GM18498 (cell line): Measurements from ENCODE around the gene MYL5.
"Not testable (repeated sequence)": the region's sequence is repeated elsewhere in the genome, so short reads cannot be mapped to it uniquely, and the experiment has no call there.

Source experiments
- ATAC-seq: cut with Tn5 transposase; IDR thresholded peaks from one replicate; pipeline ENCODE4 v1.9.1; 2021; ENCODE audit warnings: mild to moderate bottlenecking, moderate library complexity; ENCODE audit not compliant: unreplicated experiment

Gene MYL5

DNA sequence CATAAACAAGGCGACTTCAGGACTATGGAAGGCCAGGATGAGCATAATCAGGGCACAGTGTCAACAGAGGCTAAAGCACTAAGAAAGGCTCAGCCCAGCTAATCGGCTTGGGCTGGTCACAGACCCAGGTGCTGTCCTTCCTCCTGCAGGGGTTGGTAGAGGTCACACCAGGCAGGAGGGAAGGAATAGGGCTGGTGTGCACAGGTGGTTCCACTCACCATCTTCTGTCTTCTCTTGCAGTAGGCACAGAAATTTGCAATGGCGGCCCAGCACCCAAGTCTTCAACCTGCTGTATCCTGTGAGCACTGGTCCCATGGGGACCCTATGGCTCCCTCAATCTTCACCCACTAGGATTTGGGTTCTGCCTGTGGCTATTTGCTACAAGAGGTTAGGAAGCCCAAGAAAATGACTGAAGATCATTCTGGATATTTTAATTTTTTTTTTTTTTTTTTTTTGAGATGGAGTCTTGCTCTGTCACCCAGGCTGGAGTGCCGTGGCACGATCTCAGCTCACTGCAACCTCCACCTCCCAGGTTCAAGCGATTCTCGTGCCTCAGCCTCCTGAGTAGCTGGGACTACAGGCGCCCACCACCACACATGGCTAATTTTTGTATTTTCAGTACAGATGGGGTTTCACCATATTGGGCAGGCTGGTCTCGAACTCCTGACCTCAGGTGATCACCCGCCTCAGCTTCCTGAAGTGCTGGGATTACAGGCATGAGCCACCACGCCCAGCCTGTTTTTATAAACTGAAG lies 4.4 kb upstream of the MYL5 start:
- ATAC-seq, result not testable (repeated sequence)

GRCh38 chr4:671769-672168 lies 2.6 kb upstream of the MYL5 start:
- no peak for ATAC-seq

- no peak for ATAC-seq
These were observed 822 bp upstream of the MYL5 start for GRCh38 chr4:673349-674091.

DNA sequence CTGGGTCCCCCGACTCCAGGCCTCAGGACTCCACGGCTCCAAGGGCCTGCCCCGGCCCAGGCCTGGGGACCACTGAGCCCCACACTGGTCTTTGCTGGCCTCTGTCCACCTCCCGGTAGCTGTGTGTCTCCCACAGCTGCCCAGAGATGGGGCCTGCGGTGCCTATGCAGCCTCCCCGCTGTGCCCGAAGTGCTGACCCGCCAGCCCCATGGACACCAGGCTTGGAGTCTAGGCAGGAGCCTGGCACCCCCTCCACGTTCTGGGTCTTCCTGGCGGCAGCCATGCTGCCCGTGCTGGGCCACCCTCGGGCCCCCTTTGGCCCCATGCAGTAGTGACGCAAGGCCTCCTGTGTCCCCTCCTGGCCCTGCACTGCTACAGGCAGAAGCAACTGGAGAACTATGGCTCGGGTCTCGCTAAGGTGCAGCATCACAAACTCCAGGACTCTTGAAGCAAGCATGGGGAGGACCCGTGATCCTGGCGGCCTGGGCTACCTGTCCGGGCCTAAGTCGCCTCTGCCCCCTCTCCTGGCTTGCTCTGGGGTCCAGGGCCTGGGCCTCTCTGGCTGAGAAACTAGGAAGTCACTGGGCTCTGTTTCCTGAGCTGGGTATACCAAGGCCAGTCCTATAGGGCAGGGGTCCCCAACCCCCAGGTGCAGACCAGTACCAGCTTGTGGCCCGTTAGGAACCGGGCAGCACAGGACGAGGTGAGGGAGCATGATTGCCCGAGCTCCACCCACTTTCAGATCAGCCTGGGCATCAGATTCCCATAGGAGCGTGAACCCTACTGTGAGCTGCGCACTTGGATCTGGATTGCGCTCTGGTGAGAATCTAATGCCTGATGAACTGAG lies 917 bp downstream of the MYL5 start:
- ATAC-seq, result peak; percentile 14

GRCh38 chr4:675980-676870 lies 1.9 kb downstream of the MYL5 start:
- ATAC-seq, result no peak

- ATAC-seq, result no peak
These were observed 2.5 kb downstream of the MYL5 start for GRCh38 chr4:676871-677235.

DNA sequence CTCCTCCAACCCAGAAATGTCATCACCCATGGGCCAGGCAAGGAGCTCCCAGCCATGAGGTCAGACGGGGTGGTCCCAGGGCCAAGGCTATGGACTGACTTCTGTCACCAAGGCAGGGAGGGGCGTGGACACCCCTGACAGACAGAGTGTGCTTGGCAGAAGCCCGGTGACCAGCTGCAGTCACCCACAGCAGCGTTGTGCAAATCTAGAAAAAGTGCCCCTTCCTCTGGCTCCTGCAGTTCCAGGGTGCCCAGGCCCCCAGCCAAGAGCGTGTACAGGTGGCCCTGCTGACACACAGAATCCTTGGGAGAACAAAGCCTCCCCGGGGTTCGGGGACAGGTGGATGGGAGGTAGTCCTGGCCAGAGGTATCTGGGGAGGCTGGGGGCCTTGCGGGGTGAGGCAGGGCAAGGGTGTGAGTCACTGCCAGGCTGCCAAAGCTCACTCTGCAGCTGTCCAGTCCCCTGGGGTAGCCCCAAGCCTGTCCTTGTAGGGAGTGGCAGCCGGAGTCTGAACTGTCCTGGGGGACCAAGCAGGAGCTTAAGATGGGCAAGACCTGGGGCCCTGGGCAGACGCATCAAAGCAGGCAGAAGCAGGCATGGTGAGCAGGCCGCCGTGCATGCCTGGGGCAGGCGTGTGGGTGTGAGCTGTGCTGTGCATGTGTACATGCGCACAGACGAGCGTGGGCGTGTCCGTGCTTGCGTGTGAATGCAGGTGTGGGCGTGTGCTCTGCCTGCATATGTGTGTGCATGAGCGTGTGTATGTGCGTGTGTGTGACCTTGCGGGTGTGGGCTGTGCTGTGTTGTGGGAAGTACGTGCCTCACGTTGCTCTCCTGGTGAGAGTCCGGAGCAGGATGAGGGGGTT lies 3.3 kb downstream of the MYL5 start:
- no peak for ATAC-seq

- no peak for ATAC-seq
These were observed 4.2 kb downstream of the MYL5 start for GRCh38 chr4:678331-679103.

DNA sequence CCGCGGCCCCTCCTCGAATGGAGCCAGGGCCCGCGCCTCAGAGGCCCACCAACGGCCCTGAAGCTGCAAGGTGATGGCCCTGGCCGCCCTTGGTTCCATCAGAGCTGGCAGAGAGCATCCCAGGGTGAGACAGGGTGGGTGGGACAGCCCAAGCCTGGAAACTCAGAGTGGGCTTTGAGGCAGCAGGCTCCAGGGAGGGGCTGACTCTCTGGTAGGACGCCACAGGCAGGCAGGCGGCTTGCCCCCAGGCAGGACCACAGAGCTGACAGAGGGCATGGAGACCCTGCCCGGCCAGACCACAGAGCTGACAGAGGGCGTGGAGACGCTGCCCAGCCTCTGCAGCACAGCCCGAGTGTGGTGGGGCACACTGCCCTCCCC lies 4.8 kb downstream of the MYL5 start:
- no peak for ATAC-seq

- ATAC-seq, result no peak
These were observed 5.3 kb downstream of the MYL5 start for GRCh38 chr4:679629-680028.

- ATAC-seq, result no peak
These were observed 5.7 kb downstream of the MYL5 start for GRCh38 chr4:680091-680490.

DNA sequence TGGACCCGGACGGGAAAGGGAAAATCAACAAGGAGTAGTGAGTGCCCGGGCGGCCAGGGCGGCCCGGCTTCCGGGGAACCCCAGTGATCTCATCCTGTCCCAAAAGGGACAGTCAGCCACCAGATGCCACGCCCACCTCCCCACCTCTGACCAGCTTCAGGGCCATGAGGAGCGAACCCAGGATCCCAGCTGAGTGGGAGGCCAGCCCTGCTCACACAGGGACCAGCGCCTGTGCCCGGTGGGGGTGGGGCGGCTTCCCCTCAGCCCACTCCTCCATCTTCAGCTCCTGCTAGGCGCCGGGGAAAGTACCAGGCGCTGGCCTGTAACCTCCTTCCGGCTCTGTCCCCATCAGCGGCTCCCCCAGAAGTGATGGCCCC lies 6.2 kb downstream of the MYL5 start:
- ATAC-seq, result no peak

GRCh38 chr4:680928-681645 lies 6.7 kb downstream of the MYL5 start:
- no peak for ATAC-seq

GRCh38 chr4:681736-682451 lies 7.6 kb downstream of the MYL5 start:
- no peak for ATAC-seq

DNA sequence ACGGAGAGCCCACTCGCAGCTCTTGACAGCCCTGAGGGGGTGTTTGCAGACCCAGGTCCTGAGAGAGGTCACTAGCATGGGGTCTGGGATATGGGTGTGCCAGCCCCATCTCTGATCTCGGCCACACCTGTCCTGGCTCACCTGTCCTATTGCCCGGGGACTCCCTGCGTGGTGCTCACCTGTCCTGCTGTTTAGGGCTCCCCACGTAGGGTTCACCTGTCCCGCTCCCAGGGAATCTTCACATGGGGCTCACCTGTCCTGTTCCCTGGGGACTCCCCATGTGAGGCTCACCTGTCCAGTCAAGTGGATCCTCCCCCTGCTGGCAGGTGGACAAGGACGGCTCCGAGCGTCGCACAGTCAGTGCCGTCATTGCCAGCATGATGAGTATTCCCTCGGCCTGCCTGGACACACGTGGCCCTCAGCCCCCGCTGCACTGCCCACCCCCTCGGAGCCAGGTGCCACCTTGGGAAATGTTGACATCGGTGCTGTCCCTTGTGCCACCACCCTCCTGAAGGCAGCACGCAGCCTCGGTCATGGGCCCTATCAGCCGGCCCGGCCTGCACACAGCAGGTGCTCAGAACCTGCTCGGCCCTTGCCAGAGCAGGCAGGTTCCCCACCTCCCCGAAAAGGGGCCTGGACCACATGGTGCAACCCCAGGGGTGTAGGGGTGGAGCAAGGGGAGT lies 8.3 kb downstream of the MYL5 start:
- no peak for ATAC-seq

- no peak for ATAC-seq
These were observed 9.0 kb downstream of the MYL5 start for GRCh38 chr4:683247-683897.
